HepG2 (cell line): ENCODE data around the gene C16orf86. TPM values are rescaled to one million over a fixed set of nuclear protein-coding genes. Genes with fewer than 3 reads are reported as not detected.

Experiments
- AHDC1 ChIP-seq: sonication (generic); formaldehyde crosslinking; IDR thresholded peaks from 2 replicates; pipeline ENCODE4 v1.5.1; 2020; ENCODE audit warnings: mild to moderate bottlenecking, missing genetic modification reagents, borderline replicate concordance
- EEA1 ChIP-seq: sonication (generic); formaldehyde crosslinking; IDR thresholded peaks from 2 replicates; pipeline ENCODE4 v1.5.1; 2020; ENCODE audit warnings: mild to moderate bottlenecking, missing genetic modification reagents, borderline replicate concordance
- HDAC2 ChIP-seq: sonication (generic); formaldehyde crosslinking; IDR thresholded peaks from 2 replicates; pipeline ENCODE4 v1.4.0; 2020; ENCODE audit warnings: missing genetic modification reagents
- MED8 ChIP-seq: sonication (generic); formaldehyde crosslinking; IDR thresholded peaks from 2 replicates; pipeline ENCODE4 v1.8.1; 2023; ENCODE audit warnings: mild to moderate bottlenecking, missing genetic modification reagents; ENCODE audit not compliant: insufficient replicate concordance
- PRDM4 ChIP-seq: sonication (generic); formaldehyde crosslinking; IDR thresholded peaks from 2 replicates; pipeline ENCODE4 v1.9.0; 2021; ENCODE audit warnings: missing genetic modification reagents, borderline replicate concordance
- ZNF224 ChIP-seq: sonication (generic); formaldehyde crosslinking; IDR thresholded peaks from 2 replicates; pipeline ENCODE4 v1.5.0; 2020; ENCODE audit warnings: mild to moderate bottlenecking, missing genetic modification reagents
- ZNF263 ChIP-seq: sonication (generic); formaldehyde crosslinking; IDR thresholded peaks from 2 replicates; pipeline ENCODE4 v1.4.0; 2020; ENCODE audit warnings: missing genetic modification reagents
- ZNF354B ChIP-seq: sonication (generic); formaldehyde crosslinking; IDR thresholded peaks from 2 replicates; pipeline ENCODE4 v1.8.0; 2022; ENCODE audit warnings: mild to moderate bottlenecking, missing genetic modification reagents
- ZNF740 ChIP-seq: sonication (generic); formaldehyde crosslinking; IDR thresholded peaks from 2 replicates; pipeline ENCODE4 v1.4.0; 2020; ENCODE audit warnings: missing genetic modification reagents
- ZNF746 ChIP-seq: sonication (generic); formaldehyde crosslinking; IDR thresholded peaks from 2 replicates; pipeline ENCODE4 v1.8.0; 2022; ENCODE audit warnings: mild to moderate bottlenecking, missing genetic modification reagents
- ZSCAN31 ChIP-seq: sonication (generic); formaldehyde crosslinking; IDR thresholded peaks from 2 replicates; pipeline ENCODE4 v1.5.0; 2020; ENCODE audit warnings: low read depth, mild to moderate bottlenecking, missing genetic modification reagents
- polyA plus RNA-seq, 8 experiments: library from polyadenylated mRNA; depleted of rRNA in 3 of 8; stranded (reverse) in 7 of 8; unstranded in 1 of 8; fragments of >200 nt; fragmentation: Illumina TruSeq in 4 of 8; extraction: Trizol in 4 of 8; gene quantifications; 2 replicates each; pipeline versions ENCODE4 v1.2.1 to v1.2.3, GENCODE V29; 2011 to 2016; ENCODE audit warnings: low read depth in 4 of 8, missing spikeins in 1 of 8, mixed read lengths in 1 of 8; ENCODE audit not compliant: insufficient read depth in 1 of 8
- total RNA-seq, 5 experiments: library from RNA; depleted of rRNA; stranded (reverse); fragments of >200 nt; fragmentation: Illumina TruSeq; extraction: Trizol; gene quantifications; 2 replicates each; pipeline ENCODE4 v1.2.3, GENCODE V29; 2016; ENCODE audit warnings: low read depth in 1 of 5
- TF ChIP-seq, protein P1 (sequence below): sonication (generic); formaldehyde crosslinking; IDR thresholded peaks from one replicate; pipeline ENCODE4 v1.5.1; 2020; ENCODE audit warnings: mild to moderate bottlenecking, missing genetic modification reagents; ENCODE audit errors: not compliant biosample characterization

The C16orf86 gene
- total and polyA plus RNA-seq, 2 of the 13 experiments (the other 11 are each of a cell fraction or from before 2014, with no cell fraction given): 1.5 to 3.1 TPM

DNA sequence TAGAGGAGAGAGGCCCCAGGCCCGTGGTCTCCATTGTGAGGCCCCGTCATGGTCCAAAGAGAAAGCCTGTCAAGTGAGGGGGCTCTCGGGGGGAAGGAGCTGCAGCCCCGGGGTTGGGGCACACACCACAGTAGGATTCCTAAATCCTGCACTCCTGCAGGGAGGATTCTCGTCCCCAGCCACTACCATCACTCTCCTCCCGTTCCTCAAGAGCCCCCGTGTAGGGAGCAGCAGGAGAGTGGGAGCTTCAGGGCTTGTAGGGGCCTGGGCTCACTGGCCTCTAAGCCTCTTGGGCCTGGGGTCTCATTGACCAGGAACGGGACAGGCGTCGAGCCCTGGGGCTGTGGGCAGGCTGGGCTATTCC lies 821 bp downstream of the C16orf86 start (continued):
- TF ChIP-seq, protein P1, sequence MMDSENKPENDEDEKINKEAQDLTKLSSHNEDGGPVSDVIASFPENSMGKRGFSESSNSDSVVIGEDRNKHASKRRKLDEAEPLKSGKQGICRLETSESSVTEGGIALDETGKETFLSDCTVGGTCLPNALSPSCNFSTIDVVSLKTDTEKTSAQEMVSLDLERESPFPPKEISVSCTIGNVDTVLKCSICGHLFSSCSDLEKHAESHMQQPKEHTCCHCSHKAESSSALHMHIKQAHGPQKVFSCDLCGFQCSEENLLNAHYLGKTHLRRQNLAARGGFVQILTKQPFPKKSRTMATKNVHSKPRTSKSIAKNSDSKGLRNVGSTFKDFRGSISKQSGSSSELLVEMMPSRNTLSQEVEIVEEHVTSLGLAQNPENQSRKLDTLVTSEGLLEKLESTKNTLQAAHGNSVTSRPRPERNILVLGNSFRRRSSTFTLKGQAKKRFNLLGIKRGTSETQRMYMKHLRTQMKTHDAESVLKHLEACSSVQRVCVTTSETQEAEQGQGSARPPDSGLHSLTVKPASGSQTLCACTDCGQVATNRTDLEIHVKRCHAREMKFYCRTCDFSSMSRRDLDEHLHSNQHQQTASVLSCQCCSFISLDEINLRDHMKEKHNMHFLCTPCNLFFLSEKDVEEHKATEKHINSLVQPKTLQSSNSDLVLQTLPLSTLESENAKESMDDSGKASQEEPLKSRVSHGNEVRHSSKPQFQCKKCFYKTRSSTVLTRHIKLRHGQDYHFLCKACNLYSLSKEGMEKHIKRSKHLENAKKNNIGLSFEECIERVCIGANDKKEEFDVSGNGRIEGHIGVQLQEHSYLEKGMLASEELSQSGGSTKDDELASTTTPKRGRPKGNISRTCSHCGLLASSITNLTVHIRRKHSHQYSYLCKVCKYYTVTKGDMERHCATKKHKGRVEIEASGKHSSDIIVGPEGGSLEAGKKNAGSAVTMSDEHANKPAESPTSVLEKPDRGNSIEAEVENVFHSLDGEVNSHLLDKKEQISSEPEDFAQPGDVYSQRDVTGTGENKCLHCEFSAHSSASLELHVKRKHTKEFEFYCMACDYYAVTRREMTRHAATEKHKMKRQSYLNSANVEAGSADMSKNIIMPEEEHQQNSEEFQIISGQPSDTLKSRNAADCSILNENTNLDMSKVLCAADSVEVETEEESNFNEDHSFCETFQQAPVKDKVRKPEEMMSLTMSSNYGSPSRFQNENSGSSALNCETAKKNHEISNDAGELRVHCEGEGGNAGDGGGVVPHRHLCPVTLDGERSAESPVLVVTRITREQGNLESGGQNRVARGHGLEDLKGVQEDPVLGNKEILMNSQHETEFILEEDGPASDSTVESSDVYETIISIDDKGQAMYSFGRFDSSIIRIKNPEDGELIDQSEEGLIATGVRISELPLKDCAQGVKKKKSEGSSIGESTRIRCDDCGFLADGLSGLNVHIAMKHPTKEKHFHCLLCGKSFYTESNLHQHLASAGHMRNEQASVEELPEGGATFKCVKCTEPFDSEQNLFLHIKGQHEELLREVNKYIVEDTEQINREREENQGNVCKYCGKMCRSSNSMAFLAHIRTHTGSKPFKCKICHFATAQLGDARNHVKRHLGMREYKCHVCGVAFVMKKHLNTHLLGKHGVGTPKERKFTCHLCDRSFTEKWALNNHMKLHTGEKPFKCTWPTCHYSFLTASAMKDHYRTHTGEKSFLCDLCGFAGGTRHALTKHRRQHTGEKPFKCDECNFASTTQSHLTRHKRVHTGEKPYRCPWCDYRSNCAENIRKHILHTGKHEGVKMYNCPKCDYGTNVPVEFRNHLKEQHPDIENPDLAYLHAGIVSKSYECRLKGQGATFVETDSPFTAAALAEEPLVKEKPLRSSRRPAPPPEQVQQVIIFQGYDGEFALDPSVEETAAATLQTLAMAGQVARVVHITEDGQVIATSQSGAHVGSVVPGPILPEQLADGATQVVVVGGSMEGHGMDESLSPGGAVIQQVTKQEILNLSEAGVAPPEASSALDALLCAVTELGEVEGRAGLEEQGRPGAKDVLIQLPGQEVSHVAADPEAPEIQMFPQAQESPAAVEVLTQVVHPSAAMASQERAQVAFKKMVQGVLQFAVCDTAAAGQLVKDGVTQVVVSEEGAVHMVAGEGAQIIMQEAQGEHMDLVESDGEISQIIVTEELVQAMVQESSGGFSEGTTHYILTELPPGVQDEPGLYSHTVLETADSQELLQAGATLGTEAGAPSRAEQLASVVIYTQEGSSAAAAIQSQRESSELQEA (CRISPR knock-in tag): no peak
- TF ChIP-seq ZNF354B (CRISPR knock-in tag) (0 out of 2 replicates have a peak, but pooled peaks have one; percentile 68), PRDM4 (CRISPR knock-in tag) (no peak), HDAC2 (CRISPR knock-in tag) (no peak), EEA1 (0 out of 2 replicates have a peak, but pooled peaks have one; percentile 10), ZNF224 (CRISPR knock-in tag) (0 out of 2 replicates have a peak, but pooled peaks have one; percentile 41), ZNF746 (CRISPR knock-in tag) (0 out of 2 replicates have a peak, but pooled peaks have one; percentile 46), MED8 (CRISPR knock-in tag) (peak; percentile 23), AHDC1 (CRISPR knock-in tag) (0 out of 2 replicates have a peak, but pooled peaks have one; percentile 56), ZSCAN31 (CRISPR knock-in tag) (peak; percentile 62; the same call in 1 of the 2 replicates), ZNF263 (no peak), ZNF740 (CRISPR knock-in tag) (no peak)
